Nephron (organoid): ENCODE data around the gene SULT4A1.

Experiments used
- H3K27ac Mint-ChIP-seq, 3 experiments: 2 replicates each; pipeline ENCODE4 v1.8.0; 2020; ENCODE audit warnings: mixed read lengths in 3 of 3, mild to moderate bottlenecking in 2 of 3, moderate library complexity in 1 of 3
- H3K27me3 Mint-ChIP-seq: 2 replicates; pipeline ENCODE4 v1.8.0; 2021; ENCODE audit warnings: low read depth, mild to moderate bottlenecking, moderate library complexity, mixed read lengths
- H3K36me3 Mint-ChIP-seq: 2 replicates; pipeline ENCODE4 v1.8.0; 2020; ENCODE audit warnings: low read depth, mixed read lengths
- H3K4me1 Mint-ChIP-seq: 2 replicates; pipeline ENCODE4 v1.8.0; 2020; ENCODE audit warnings: mixed read lengths
- H3K4me3 Mint-ChIP-seq, 3 experiments: 2 replicates each; pipeline ENCODE4 v1.8.0; 2020; ENCODE audit warnings: mild to moderate bottlenecking in 3 of 3, mixed read lengths in 3 of 3, moderate library complexity in 2 of 3
- H3K9me3 Mint-ChIP-seq: 2 replicates; pipeline ENCODE4 v1.8.0; 2020; ENCODE audit warnings: mixed read lengths
- TF ChIP-seq, protein P1 (sequence below), 3 experiments: fragments of 200-600 bp; sonication (generic); IDR thresholded peaks; one replicate each; pipeline ENCODE4 v1.5.0; 2021; ENCODE audit warnings: antibody characterized with exemption in 3 of 3; ENCODE audit not compliant: unreplicated experiment in 3 of 3

The SULT4A1 gene

DNA sequence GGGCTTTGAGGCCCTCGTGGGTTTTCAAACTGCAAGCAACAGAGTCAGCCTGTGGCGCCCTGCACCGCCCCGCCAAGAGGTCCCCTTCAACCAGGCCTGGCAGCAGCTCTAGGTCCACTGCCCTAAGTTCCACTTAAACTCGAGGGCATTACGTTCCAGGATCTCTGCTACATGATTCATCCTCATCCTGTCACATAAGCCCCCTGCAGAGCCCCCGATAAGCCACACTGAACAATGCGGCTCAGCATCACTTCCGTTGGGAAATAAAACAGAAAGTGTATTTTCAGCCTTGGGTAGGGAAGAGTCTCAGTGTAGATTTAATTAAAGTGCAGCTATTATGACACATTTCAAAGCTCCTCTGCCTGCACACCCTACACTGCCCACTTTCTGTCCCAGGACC, 24.6 kb downstream of the SULT4A1 start:
- TF ChIP-seq, protein P1, sequence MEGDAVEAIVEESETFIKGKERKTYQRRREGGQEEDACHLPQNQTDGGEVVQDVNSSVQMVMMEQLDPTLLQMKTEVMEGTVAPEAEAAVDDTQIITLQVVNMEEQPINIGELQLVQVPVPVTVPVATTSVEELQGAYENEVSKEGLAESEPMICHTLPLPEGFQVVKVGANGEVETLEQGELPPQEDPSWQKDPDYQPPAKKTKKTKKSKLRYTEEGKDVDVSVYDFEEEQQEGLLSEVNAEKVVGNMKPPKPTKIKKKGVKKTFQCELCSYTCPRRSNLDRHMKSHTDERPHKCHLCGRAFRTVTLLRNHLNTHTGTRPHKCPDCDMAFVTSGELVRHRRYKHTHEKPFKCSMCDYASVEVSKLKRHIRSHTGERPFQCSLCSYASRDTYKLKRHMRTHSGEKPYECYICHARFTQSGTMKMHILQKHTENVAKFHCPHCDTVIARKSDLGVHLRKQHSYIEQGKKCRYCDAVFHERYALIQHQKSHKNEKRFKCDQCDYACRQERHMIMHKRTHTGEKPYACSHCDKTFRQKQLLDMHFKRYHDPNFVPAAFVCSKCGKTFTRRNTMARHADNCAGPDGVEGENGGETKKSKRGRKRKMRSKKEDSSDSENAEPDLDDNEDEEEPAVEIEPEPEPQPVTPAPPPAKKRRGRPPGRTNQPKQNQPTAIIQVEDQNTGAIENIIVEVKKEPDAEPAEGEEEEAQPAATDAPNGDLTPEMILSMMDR (IDR thresholded peaks at IDR 0.05; ENCODE audit: unreplicated experiment in 3 of 3): no peak
- Mint-ChIP-seq H3K27me3 (no peaks in the 10 kb centered on the region), H3K27ac (no peak overlapping the region), H3K36me3 (no peaks in the 10 kb centered on the region), H3K4me3 (no peak overlapping the region), H3K4me1 (peaks cover 5% of the 10 kb centered on the region), H3K9me3 (no peaks in the 10 kb centered on the region)

DNA sequence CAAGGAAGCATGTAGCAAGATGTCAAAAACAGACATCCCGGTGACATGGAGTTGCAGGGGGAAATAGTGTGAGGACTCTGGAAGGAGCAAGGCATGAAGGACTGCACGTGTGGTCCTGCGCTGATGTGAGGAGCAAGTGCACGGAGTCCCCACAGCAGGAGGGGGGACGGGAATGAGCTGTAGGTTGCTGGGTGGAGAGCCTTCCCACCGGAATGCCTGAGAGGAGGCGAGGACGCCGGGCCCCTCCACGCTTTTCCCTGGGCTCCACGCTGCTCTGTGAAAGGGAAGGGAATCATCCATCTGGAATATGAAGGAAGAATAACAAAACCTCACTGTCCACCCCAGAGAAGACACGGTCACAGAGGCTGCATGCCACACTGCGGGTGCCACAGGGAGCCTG, 26.6 kb downstream of the SULT4A1 start:
- no peaks in the 10 kb centered on the region for H3K27me3 Mint-ChIP-seq
- TF ChIP-seq, protein P1 (IDR thresholded peaks at IDR 0.05; ENCODE audit: unreplicated experiment in 3 of 3): no peak
- no peaks in the 10 kb centered on the region for H3K36me3 Mint-ChIP-seq
- H3K9me3 Mint-ChIP-seq: no peaks in the 10 kb centered on the region
- no peak overlapping the region for H3K4me3 Mint-ChIP-seq
- peaks cover 5% of the 10 kb centered on the region for H3K4me1 Mint-ChIP-seq
- peak overlapping the region in 1 of 3 experiments; percentile 12 for H3K27ac Mint-ChIP-seq

DNA sequence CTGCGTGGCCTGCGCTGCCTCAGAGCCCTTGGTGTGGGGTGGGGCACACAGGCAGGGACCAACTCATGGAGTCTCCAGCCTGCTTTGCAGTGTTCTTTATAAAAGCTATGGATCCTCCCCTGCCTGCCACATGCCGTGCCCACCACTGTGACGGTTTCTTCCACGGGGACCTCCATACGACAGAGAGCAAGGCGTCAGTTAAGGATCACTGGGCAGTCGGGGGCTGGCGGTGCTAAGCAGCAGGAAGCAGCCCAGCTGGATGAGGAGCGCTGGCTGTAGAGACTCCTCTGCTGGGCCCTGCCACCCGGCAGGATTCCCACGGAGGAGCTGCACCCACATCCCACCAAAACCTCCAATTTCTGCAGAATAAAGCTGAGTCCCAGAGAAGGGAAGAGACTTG, 27.1 kb downstream of the SULT4A1 start:
- Mint-ChIP-seq H3K4me1 (peaks cover 10% of the 10 kb centered on the region), H3K9me3 (no peaks in the 10 kb centered on the region), H3K4me3 (no peak overlapping the region), H3K36me3 (no peaks in the 10 kb centered on the region), H3K27ac (peak overlapping the region in 1 of 3 experiments; percentile 12), H3K27me3 (no peaks in the 10 kb centered on the region)
- TF ChIP-seq, protein P1 (IDR thresholded peaks at IDR 0.05; ENCODE audit: unreplicated experiment in 3 of 3): no peak

DNA sequence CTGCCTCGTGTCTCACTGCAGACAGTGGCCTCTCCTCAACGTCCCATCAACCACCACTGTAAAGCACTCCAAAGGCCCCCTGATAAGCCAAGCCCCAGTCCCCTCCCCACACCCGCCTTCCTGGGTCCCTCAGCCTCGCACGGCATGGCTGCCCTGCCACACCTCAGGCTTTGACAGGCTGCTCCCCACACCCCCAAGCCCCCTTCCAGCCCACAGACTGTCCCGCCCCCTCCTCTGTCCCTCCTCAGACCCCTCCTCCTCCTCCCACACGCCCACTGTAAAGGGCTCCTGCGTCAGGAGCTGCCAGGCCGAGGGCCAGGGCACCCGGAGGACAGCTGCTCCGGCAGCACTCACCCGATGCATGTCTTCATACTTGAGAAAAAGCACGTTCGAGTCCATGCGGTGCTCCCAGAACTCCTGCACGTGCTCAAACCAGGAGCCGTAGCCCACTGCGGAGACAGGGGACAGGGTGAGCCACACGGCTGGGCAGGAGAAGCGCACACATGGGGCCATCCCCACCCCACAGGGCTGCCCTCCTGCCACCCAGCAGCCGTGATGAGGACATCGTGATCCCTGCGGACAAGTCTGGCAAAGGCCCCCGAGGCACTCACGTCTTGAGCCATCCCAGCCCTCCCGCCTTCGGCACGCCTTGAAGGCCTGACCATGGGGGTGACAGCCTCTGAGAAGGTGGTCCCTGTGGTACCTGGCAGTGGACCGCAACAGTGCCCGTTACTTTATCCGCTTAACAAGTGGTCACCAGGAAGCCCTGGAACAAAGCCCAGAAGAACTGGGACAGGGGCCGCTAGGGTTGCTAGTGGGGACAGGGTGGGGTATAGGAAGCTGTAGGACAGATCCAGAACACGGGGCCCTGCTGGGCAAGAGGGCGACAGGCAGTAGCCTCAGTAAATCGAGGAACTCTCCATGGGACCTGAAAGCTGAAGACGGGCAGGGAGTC, 28.8 kb downstream of the SULT4A1 start:
- Mint-ChIP-seq H3K36me3 (no peaks in the 10 kb centered on the region), H3K27ac (peak overlapping the region in 1 of 3 experiments; percentile 47), H3K4me1 (peaks cover 26% of the 10 kb centered on the region), H3K4me3 (no peak overlapping the region), H3K27me3 (no peaks in the 10 kb centered on the region), H3K9me3 (no peaks in the 10 kb centered on the region)
- TF ChIP-seq, protein P1 (IDR thresholded peaks at IDR 0.05; ENCODE audit: unreplicated experiment in 3 of 3): no peak

DNA sequence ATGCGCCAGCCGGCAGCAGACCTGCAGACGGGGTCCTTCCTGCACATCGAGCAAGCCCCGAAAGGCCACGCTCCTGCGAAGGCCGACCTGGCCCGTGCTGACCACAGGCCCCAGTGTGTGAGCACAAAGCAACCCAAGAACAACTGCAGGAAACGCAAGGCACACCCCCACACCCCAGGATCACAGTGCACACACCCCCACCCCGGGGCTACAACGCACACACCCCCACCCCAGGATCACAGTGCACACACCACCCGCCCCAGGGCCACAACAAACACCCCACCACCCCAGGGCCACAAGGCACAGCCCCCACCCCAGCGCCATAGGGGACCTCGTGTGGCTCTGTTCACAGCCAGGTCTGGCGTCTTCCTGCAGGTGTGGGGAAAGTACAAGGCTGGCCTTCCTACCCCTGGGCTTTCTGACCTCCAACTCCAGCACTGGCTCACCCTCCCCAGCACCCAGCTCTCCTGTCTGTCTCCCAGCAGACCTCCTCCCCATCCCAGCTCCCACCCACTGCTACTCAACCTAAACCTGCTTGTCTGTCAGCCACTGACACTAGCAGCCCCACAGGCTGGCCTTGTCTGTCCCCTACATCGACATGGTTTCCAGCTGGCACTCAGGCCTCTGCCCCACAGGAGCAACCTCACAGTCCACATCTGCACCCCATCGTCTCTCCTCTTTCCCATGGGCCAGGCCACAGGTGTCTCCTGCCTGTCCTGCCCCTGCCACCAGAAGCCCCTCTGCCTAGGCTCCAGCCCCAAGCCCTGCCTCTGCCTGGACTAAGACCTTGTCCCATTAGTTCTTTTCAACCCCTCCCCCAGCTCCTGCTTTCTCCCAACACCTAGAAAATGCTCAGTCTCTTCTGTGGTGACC, 29.7 kb downstream of the SULT4A1 start:
- H3K4me3 Mint-ChIP-seq: no peak overlapping the region
- H3K36me3 Mint-ChIP-seq: no peaks in the 10 kb centered on the region
- TF ChIP-seq, protein P1 (IDR thresholded peaks at IDR 0.05; ENCODE audit: unreplicated experiment in 3 of 3): no peak
- H3K9me3 Mint-ChIP-seq: no peaks in the 10 kb centered on the region
- H3K4me1 Mint-ChIP-seq: peaks cover 36% of the 10 kb centered on the region
- H3K27me3 Mint-ChIP-seq: no peaks in the 10 kb centered on the region
- peak overlapping the region in 1 of 3 experiments; percentile 47 for H3K27ac Mint-ChIP-seq
